Measurements from ENCODE around the gene CRYBA4. TPM values are rescaled to one million over a fixed set of nuclear protein-coding genes. Genes with fewer than 3 reads are reported as not detected.
A peak's percentile ranks its signal among the peaks of the same experiment; 100 is the strongest.
"Not testable (repeated sequence)": the region's sequence is repeated elsewhere in the genome, so short reads cannot be mapped to it uniquely, and the experiment has no call there.

The CRYBA4 gene
- total RNA-seq, 1 donor from 2014 or later: not detected

- intact Hi-C loops (cut with DNase I): no loop called here
- no peaks in the 10 kb centered on the region for H3K27me3 ChIP-seq (ENCODE audit: low read depth)
- no peak overlapping the region for H3K27ac ChIP-seq
- no peak for DNase-seq
- H3K4me1 ChIP-seq: no peaks in the 10 kb centered on the region
- no peak for ATAC-seq
- TF ChIP-seq CTCF (IDR thresholded peaks at IDR 0.05): no peak
- no peaks in the 10 kb centered on the region for H3K9me3 ChIP-seq
- no peaks in the 10 kb centered on the region for H3K36me3 ChIP-seq
- H3K4me3 ChIP-seq: no peak overlapping the region
Observed at GRCh38 chr22:26608129-26608528, 13.6 kb upstream of the CRYBA4 start.

- peaks cover 1% of the 10 kb centered on the region for H3K27me3 ChIP-seq (ENCODE audit: low read depth)
- intact Hi-C loops (cut with DNase I): no loop called here
- no peaks in the 10 kb centered on the region for H3K36me3 ChIP-seq
- no peaks in the 10 kb centered on the region for H3K9me3 ChIP-seq
- H3K4me3 ChIP-seq: no peak overlapping the region
- no peaks in the 10 kb centered on the region for H3K4me1 ChIP-seq
- H3K27ac ChIP-seq: no peak overlapping the region
- no peak for TF ChIP-seq CTCF (IDR thresholded peaks at IDR 0.05)
- ATAC-seq: no peak
- DNase-seq: no peak
Observed at GRCh38 chr22:26609287-26609686, 12.5 kb upstream of the CRYBA4 start.

- Histone ChIP-seq H3K4me3 (no peak overlapping the region), H3K27me3 (ENCODE audit: low read depth) (peaks cover 5% of the 10 kb centered on the region), H3K27ac (no peak overlapping the region), H3K9me3 (no peaks in the 10 kb centered on the region), H3K4me1 (no peaks in the 10 kb centered on the region), H3K36me3 (no peaks in the 10 kb centered on the region)
- no peak for DNase-seq
- ATAC-seq: peak in 1 of 2 donors; percentile 58
- no peak for TF ChIP-seq CTCF (IDR thresholded peaks at IDR 0.05)
- intact Hi-C loops (cut with DNase I): no loop called here
Observed at GRCh38 chr22:26610072-26610958, 11.4 kb upstream of the CRYBA4 start.

- no peak for ATAC-seq
- H3K36me3 ChIP-seq: no peaks in the 10 kb centered on the region
- intact Hi-C loops (cut with DNase I): no loop called here
Observed at GRCh38 chr22:26610996-26611395, 10.8 kb upstream of the CRYBA4 start.

GRCh38 chr22:26612652-26613051, 9.1 kb upstream of the CRYBA4 start:
- DNase-seq: no peak
- H3K27me3 ChIP-seq (ENCODE audit: low read depth): peaks cover 5% of the 10 kb centered on the region
- no peak for TF ChIP-seq CTCF (IDR thresholded peaks at IDR 0.05)
- no peak for ATAC-seq
- H3K36me3 ChIP-seq: no peaks in the 10 kb centered on the region
- no peaks in the 10 kb centered on the region for H3K9me3 ChIP-seq
- H3K27ac ChIP-seq: no peak overlapping the region
- H3K4me3 ChIP-seq: no peak overlapping the region
- intact Hi-C loops (cut with DNase I): no loop called here
- peaks cover 17% of the 10 kb centered on the region for H3K4me1 ChIP-seq

More at GRCh38 chr22:26610996-26611395, 10.8 kb upstream of the CRYBA4 start:
- Histone ChIP-seq H3K9me3 (no peaks in the 10 kb centered on the region), H3K4me1 (peaks cover under 1% of the 10 kb centered on the region), H3K27ac (no peak overlapping the region), H3K4me3 (no peak overlapping the region), H3K27me3 (ENCODE audit: low read depth) (peaks cover 5% of the 10 kb centered on the region)
- TF ChIP-seq CTCF (IDR thresholded peaks at IDR 0.05): no peak
- DNase-seq: no peak

GRCh38 chr22:26613753-26614152, 8.0 kb upstream of the CRYBA4 start:
- H3K27me3 ChIP-seq (ENCODE audit: low read depth); H3K4me3 ChIP-seq; intact Hi-C loops (cut with DNase I); ATAC-seq; DNase-seq; H3K36me3 ChIP-seq; H3K9me3 ChIP-seq; H3K27ac ChIP-seq: not testable (repeated sequence)
- peaks cover 23% of the 10 kb centered on the region for H3K4me1 ChIP-seq
